SU-DHL-6 (cell line): Measurements from ENCODE around the gene KIF13A.

Experiments used
- H2AFZ ChIP-seq: fragments of 200-600 bp; sonication (generic); 2 replicates; pipeline ENCODE4 v1.6.1; 2014; ENCODE audit warnings: low read depth, mild to moderate bottlenecking, moderate library complexity, mixed read lengths, antibody characterized with exemption, low read length; ENCODE audit not compliant: severe bottlenecking
- H3F3A ChIP-seq: fragments of 200-600 bp; shearing (Covaris generic); 2 replicates; pipeline ENCODE4 v1.6.0; 2016; ENCODE audit warnings: antibody characterized with exemption, mild to moderate bottlenecking; ENCODE audit not compliant: insufficient read depth
- H3K27ac ChIP-seq: fragments of 200-600 bp; sonication (generic); 2 replicates; pipeline ENCODE4 v1.5.1; 2016; ENCODE audit warnings: low read depth, mild to moderate bottlenecking, low read length, moderate library complexity, mixed read lengths
- H3K27me3 ChIP-seq: fragments of 200-600 bp; sonication (generic), shearing (Covaris generic); 2 replicates; pipeline ENCODE4 v1.6.0; 2014; ENCODE audit warnings: mild to moderate bottlenecking, low read length
- H3K36me3 ChIP-seq: fragments of 200-600 bp; sonication (generic); 2 replicates; pipeline ENCODE4 v1.6.1; 2014; ENCODE audit warnings: mild to moderate bottlenecking, low read length, mixed read lengths
- H3K4me2 ChIP-seq: fragments of 300-600, 200-600 bp; shearing (Covaris generic), sonication (generic); 2 replicates; pipeline ENCODE4 v1.6.0; 2014; ENCODE audit warnings: low read length, low read depth, mild to moderate bottlenecking; ENCODE audit not compliant: poor library complexity, severe bottlenecking
- H3K4me3 ChIP-seq: fragments of 200-600 bp; sonication (generic); 2 replicates; pipeline ENCODE4 v1.5.1; 2014; ENCODE audit warnings: antibody characterized with exemption, low read length, mild to moderate bottlenecking, mixed read lengths; ENCODE audit not compliant: insufficient read depth, poor library complexity, severe bottlenecking
- H3K79me2 ChIP-seq: fragments of 200-600 bp; sonication (generic); 2 replicates; pipeline ENCODE4 v1.6.1; 2014; ENCODE audit warnings: mild to moderate bottlenecking, low read length, moderate library complexity; ENCODE audit not compliant: insufficient read depth
- H3K9ac ChIP-seq: fragments of 200-600 bp; sonication (generic); 2 replicates; pipeline ENCODE4 v1.7.0; 2014; ENCODE audit warnings: mild to moderate bottlenecking, low read length
- H3K9me2 ChIP-seq: fragments of 200-600 bp; sonication (generic); replicated peaks from 2 replicates; pipeline ENCODE4 v1.6.1; 2014; ENCODE audit warnings: low read length; ENCODE audit not compliant: insufficient read depth
- H3K9me3 ChIP-seq: fragments of 200-600 bp; sonication (generic); 2 replicates; pipeline ENCODE4 v1.6.1; 2014; ENCODE audit warnings: low read length, mixed read lengths; ENCODE audit not compliant: insufficient read depth
- H4K20me1 ChIP-seq: fragments of 200-600 bp; sonication (generic); 2 replicates; pipeline ENCODE4 v1.6.1; 2014; ENCODE audit warnings: low read depth, mild to moderate bottlenecking, antibody characterized with exemption, low read length, moderate library complexity, mixed read lengths
- EZH2phosphoT487 ChIP-seq: fragments of 200-600 bp; sonication (generic), shearing (Covaris generic); conservative IDR thresholded peaks from 2 replicates; pipeline ENCODE4 v1.6.1; 2018; ENCODE audit warnings: mild to moderate bottlenecking, antibody characterized with exemption, low read length, moderate library complexity, mixed read lengths
- TF ChIP-seq, protein P1 (sequence below): fragments of 200-600 bp; sonication (generic); IDR thresholded peaks from one replicate; pipeline ENCODE4 v1.5.1; 2017; ENCODE audit warnings: antibody characterized with exemption, mild to moderate bottlenecking, low read length, moderate library complexity; ENCODE audit not compliant: insufficient read depth, poor library complexity, severe bottlenecking

KIF13A gene

DNA sequence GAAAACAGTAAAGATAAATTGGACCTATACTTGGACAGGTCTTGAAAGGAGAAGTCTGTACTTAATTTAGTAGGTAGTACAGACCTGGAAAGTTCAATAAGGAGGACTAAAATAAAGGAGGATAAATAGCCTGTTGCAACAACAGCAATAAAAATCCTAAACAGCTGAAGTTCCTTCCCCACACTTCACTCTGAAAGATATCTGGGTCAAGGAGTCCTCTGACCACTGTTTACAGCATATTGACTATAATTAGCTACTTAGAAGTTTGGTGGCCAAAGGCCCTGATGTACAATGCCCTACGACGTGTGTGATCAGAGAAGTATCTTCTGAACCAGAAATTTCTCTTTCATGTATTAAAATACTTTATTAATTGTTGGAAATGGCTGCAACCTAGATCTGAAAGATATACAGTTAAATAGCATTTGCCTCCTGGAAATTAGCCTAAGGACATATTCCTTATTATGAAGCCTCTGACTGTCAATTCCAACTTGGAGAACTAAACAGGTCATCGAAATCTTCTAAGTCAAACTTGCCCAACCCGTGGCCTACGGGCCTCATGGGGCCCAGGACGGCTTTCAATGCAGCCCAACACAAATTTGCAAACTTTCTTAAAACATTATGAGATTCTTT is 82.8 kb downstream of the KIF13A start:
- no peak overlapping the region for H3K9ac ChIP-seq
- H3K27me3 ChIP-seq, result 0 out of 2 replicates have a peak, but pooled peaks cover 3% of the 10 kb centered on the region
- H3K27ac ChIP-seq, result no peak overlapping the region
- no peak overlapping the region for H2AFZ ChIP-seq
- no peaks in the 10 kb centered on the region for H3K9me3 ChIP-seq
- no peaks in the 10 kb centered on the region for H3K36me3 ChIP-seq
- no peaks in the 10 kb centered on the region for H4K20me1 ChIP-seq
- no peaks in the 10 kb centered on the region for H3K79me2 ChIP-seq
- TF ChIP-seq, protein P1, sequence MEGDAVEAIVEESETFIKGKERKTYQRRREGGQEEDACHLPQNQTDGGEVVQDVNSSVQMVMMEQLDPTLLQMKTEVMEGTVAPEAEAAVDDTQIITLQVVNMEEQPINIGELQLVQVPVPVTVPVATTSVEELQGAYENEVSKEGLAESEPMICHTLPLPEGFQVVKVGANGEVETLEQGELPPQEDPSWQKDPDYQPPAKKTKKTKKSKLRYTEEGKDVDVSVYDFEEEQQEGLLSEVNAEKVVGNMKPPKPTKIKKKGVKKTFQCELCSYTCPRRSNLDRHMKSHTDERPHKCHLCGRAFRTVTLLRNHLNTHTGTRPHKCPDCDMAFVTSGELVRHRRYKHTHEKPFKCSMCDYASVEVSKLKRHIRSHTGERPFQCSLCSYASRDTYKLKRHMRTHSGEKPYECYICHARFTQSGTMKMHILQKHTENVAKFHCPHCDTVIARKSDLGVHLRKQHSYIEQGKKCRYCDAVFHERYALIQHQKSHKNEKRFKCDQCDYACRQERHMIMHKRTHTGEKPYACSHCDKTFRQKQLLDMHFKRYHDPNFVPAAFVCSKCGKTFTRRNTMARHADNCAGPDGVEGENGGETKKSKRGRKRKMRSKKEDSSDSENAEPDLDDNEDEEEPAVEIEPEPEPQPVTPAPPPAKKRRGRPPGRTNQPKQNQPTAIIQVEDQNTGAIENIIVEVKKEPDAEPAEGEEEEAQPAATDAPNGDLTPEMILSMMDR, result no peak
- no peak for TF ChIP-seq EZH2phosphoT487
- H3K4me3 ChIP-seq, result no peak overlapping the region
- H3K9me2 ChIP-seq, result no peaks in the 10 kb centered on the region
- no peaks in the 10 kb centered on the region for H3F3A ChIP-seq
- H3K4me2 ChIP-seq, result no peak overlapping the region

DNA sequence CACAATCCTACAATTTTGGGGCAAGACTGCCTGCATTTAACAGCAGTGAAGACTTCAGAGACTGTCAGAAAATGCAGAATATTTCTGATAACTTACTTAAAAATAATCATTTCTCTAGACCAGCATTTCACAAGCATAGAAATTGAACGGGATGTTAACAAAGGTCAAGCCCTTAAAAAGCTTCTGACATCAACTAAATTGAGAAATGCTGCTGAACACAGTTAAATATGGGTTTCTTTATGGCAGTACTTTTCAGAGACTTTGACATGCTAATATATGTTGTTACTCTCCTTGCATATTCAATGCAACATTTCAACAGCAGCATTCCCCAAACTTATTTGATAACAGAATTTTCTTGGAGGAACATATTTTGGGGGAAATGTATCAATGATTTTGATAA is 84.5 kb downstream of the KIF13A start:
- no peak overlapping the region for H3K4me2 ChIP-seq
- H3K79me2 ChIP-seq, result no peaks in the 10 kb centered on the region

DNA sequence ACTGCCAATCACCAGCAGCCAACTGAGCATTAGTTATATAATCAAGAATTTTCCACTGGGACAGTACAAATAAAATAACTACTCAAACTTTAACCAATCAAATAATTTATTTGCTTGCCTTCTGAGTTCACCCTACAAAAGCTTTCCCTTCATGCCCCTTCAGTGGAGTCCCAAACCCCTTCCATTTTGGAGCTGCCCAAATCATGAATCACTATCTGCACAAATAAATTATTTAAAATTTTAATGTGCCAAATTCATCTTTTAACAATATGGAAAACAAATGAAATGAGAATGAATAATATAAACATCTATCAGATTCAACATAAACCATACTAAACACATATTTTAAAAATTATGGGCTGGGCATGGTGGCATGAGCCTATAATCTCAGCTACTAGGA is 85.9 kb downstream of the KIF13A start:
- no peak overlapping the region for H2AFZ ChIP-seq
- H4K20me1 ChIP-seq, result no peaks in the 10 kb centered on the region
- no peaks in the 10 kb centered on the region for H3K9me3 ChIP-seq
- no peaks in the 10 kb centered on the region for H3F3A ChIP-seq
- H3K27me3 ChIP-seq, result 0 out of 2 replicates have a peak, but pooled peaks cover 3% of the 10 kb centered on the region
- no peaks in the 10 kb centered on the region for H3K79me2 ChIP-seq
- H3K27ac ChIP-seq, result no peak overlapping the region
- no peak overlapping the region for H3K9ac ChIP-seq
- no peaks in the 10 kb centered on the region for H3K9me2 ChIP-seq
- H3K4me3 ChIP-seq, result no peak overlapping the region
- TF ChIP-seq EZH2phosphoT487, result no peak
- TF ChIP-seq, protein P1, result no peak
- H3K36me3 ChIP-seq, result no peaks in the 10 kb centered on the region
- H3K4me2 ChIP-seq, result no peak overlapping the region

More for the DNA sequence above, 84.5 kb downstream of the KIF13A start:
- H3K27me3 ChIP-seq, result 0 out of 2 replicates have a peak, but pooled peaks cover 3% of the 10 kb centered on the region
- no peaks in the 10 kb centered on the region for H4K20me1 ChIP-seq
- no peaks in the 10 kb centered on the region for H3K36me3 ChIP-seq
- no peak overlapping the region for H3K9ac ChIP-seq
- TF ChIP-seq, protein P1, result no peak
- TF ChIP-seq EZH2phosphoT487, result no peak
- no peaks in the 10 kb centered on the region for H3K9me2 ChIP-seq
- no peak overlapping the region for H3K4me3 ChIP-seq
- no peak overlapping the region for H2AFZ ChIP-seq
- no peak overlapping the region for H3K27ac ChIP-seq
- no peaks in the 10 kb centered on the region for H3F3A ChIP-seq
- H3K9me3 ChIP-seq, result no peaks in the 10 kb centered on the region
